C4-2B (cell line): ENCODE measurements around the gene CCHCR1.

Experiments
- CTCF ChIP-seq: fragments of 450-650 bp; conservative IDR thresholded peaks from 2 replicates; pipeline ENCODE4 v1.5.1; 2017; ENCODE audit warnings: mild to moderate bottlenecking
- ZFX ChIP-seq: fragments of 450-650 bp; IDR thresholded peaks from 2 replicates; pipeline ENCODE4 v1.6.1; 2017

DNA sequence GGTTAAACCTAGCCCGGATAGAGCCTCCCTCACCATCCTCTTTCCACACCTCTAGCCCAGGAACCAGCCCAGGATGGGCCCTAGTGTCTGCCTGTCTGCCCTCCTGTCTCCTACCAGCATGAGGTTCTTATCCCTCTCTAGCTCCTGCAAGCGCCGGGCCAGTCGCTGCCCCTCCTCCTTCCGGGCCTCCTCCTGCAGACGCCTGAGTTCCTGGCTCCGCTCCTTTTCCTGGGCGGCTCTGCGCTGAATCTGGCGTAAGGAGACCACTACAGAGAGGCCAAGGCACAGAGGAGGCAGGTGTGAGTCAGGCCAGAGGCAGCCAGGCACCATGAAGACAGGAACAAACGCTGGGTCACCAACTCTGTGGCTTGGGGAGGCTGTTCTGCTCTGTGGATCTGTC lies 14.5 kb downstream of the CCHCR1 start:
- TF ChIP-seq CTCF (no peak), ZFX (no peak)
